ENCODE measurements around the gene SPOP. TPM values are rescaled to one million over a fixed set of nuclear protein-coding genes. Genes with fewer than 3 reads are reported as not detected.

The SPOP gene
- total RNA-seq = 63.2 and 71.0 TPM in 2 replicates

DNA sequence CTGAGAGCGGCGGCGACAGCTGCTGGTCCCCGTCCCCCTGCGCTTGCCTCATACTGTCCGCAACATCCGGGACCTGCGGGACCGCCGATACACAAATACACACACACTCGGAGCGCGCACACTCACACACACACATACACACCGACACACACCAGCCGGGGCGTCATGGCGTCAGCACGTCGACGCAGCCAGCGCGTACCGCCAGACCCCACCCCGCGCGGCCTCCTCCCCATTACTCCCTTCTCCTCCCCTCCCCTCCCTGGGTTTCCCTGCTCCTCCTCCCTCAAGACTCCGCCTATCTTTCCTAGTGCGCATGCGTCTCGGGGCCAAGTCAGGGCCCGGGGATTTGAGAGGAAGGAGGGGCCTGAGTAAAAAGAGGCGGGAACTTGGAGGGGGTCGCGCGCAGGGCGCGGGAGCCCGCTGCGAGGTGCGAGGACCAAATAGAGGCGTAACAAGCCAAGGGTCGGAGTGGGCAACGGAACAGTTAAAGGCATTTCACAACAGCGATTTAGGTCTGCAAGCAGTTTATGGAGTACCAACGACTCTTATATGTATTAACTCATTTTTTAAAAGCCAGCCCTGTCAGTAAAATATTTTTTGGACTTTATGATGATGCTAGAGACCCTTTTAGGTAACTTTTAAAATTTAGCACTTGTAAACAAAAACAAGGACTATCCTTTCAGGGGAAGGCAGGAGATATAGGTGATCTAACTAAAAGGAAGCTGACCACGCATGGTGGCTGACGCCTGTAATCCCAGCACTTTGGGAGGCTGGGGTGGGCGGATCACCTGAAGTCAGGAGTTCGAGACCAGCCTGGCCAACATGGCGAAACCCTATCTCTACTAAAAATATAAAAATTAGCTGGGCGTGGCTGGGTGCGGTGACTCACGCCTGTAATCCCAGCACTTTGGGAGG, at the start of gene SPOP:
Gene SPOP (minus strand): TSS at position 165 of the 915 bp plus-strand sequence. CDS start 55,287 bp downstream, outside the sequence.

DNA sequence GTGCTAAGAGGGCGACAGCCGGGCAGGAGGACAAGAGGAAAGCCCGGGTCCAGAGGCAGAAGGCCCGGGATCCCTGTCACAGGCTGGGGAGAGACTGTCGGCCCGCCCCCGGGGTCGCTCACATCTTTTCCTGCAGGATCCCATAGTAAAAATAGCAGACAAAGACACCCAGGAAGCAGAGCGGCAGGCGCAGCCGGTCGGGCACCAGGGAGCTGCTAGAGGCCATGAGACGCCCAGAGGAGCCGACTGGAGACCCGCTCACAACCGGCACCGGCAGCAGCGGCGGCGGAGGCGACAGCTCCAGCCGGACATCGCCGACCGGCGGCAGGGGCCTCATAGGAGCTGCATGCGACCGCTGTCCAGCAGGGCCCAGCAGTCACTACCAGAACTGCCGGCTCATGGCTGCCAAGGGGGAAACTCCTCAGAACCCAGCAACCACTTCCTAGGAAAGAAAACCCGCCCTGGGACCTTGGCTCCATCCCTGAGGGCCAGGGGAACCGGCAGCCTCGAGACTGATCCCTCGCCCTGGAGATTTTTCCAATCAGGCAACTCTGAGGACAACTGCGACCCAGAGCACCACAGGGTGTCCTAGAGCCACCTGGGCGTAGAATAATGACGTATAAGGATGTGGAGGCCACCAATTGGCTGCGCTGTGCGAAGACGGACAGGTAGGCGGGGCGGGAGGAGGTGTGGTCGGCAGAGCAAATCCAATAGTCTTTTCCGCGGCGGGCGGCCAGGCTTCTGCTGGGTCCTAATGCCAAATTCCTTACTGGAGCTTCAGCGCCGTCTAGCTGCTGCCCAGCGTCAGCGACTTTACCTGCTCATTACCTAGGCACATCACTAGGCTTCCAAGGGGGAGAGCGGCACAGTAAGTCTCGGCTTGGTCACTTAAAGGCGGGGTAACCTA, 30.0 kb upstream of the SPOP start, which contains the start of gene SLC35B1:
Gene SLC35B1 (minus strand): TSS at position 357 of the 907 bp plus-strand sequence. CDS start 131 bp downstream, at position 226.

DNA sequence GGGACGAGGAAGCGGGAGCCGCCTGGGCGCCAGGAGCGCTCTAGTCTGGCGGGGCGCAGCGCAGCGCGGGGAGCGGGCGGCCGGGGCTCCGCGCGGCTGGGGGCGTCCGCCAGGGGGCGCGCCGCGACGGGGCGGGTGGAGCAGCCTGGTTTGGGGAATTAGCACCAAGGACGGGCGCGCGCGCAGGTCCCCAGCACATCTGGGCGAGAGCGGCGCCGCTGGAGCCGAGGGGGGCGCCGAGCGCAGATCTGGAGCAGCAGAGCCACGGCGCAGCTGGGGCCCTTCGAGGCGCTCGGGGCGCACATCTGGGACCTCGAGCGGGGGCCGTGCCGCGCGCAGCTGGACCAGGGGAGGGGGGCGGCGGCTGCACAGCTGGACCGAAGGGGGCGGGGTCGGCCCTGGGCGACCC, 102.2 kb downstream of the SPOP start, which contains the start of gene NXPH3:
Gene NXPH3 (plus strand): TSS at position 193 of the 409 bp plus-strand sequence. CDS start 349 bp downstream, outside the sequence.

Other genes with a start within 250 kb of the SPOP start
- gene NGFR, start 182.8 kb downstream of the SPOP start, total RNA-seq = 0.11 and 0.13 TPM in 2 replicates
- 5.8 and 6.0 TPM in 2 replicates for gene NXPH3, start 102.2 kb downstream of the SPOP start, total RNA-seq
- 50.7 and 66.5 TPM in 2 replicates for gene SLC35B1, start 29.9 kb upstream of the SPOP start, total RNA-seq
- gene FAM117A, start 86.0 kb upstream of the SPOP start, total RNA-seq = 3.3 and 3.6 TPM in 2 replicates
- 43.3 and 46.6 TPM in 2 replicates for gene KAT7, start 110.6 kb upstream of the SPOP start, total RNA-seq
- not detected in 2 replicates for gene TAC4, start 170.0 kb upstream of the SPOP start, total RNA-seq